DOHH2 (cell line): Measurements from ENCODE around the gene CDKAL1.
"Not testable (repeated sequence)": the region's sequence is repeated elsewhere in the genome, so short reads cannot be mapped to it uniquely, and the experiment has no call there.

Experiments
- H3F3A ChIP-seq: fragments of 200-600 bp; sonication (generic), shearing (Covaris generic); 2 replicates; pipeline ENCODE4 v1.6.0; 2016; ENCODE audit warnings: antibody characterized with exemption, mild to moderate bottlenecking; ENCODE audit not compliant: control insufficient read depth, insufficient read depth
- H3K27ac ChIP-seq: fragments of 200-600 bp; sonication (generic); 2 replicates; pipeline ENCODE4 v1.5.1; 2014; ENCODE audit warnings: low read depth, mild to moderate bottlenecking, low read length, moderate library complexity
- H3K27me3 ChIP-seq: fragments of 200-600 bp; sonication (generic); 2 replicates; pipeline ENCODE4 v1.6.1; 2014; ENCODE audit warnings: mild to moderate bottlenecking, low read length, mixed read lengths; ENCODE audit not compliant: control insufficient read depth
- H3K36me3 ChIP-seq: fragments of 200-600 bp; sonication (generic); 2 replicates; pipeline ENCODE4 v1.6.1; 2014; ENCODE audit warnings: mild to moderate bottlenecking, low read length, moderate library complexity, mixed read lengths; ENCODE audit not compliant: control insufficient read depth
- H3K4me1 ChIP-seq: fragments of 200-600 bp; sonication (generic); 2 replicates; pipeline ENCODE4 v1.6.1; 2014; ENCODE audit warnings: mild to moderate bottlenecking, low read length, mixed read lengths; ENCODE audit not compliant: control insufficient read depth
- H3K4me2 ChIP-seq: fragments of 200-600 bp; sonication (generic); 2 replicates; pipeline ENCODE4 v1.6.0; 2014; ENCODE audit warnings: mild to moderate bottlenecking, low read length, moderate library complexity
- H3K4me3 ChIP-seq: fragments of 200-600 bp; sonication (generic); 2 replicates; pipeline ENCODE4 v1.5.1; 2014; ENCODE audit warnings: mild to moderate bottlenecking, low read length, mixed read lengths
- H3K79me2 ChIP-seq: fragments of 200-600 bp; sonication (generic); 2 replicates; pipeline ENCODE4 v1.6.1; 2014; ENCODE audit warnings: mild to moderate bottlenecking, low read length, mixed read lengths; ENCODE audit not compliant: control insufficient read depth
- H3K9me2 ChIP-seq: fragments of 200-600 bp; sonication (generic); replicated peaks from 2 replicates; pipeline ENCODE4 v1.6.1; 2014; ENCODE audit warnings: mild to moderate bottlenecking, low read length, mixed read lengths; ENCODE audit not compliant: control insufficient read depth
- H3K9me3 ChIP-seq: fragments of 200-600 bp; sonication (generic); 2 replicates; pipeline ENCODE4 v1.6.1; 2014; ENCODE audit warnings: antibody characterized with exemption, low read length, mixed read lengths; ENCODE audit not compliant: control insufficient read depth, insufficient read depth
- H4K20me1 ChIP-seq: fragments of 200-600 bp; sonication (generic); 2 replicates; pipeline ENCODE4 v1.6.0; 2014; ENCODE audit warnings: low read depth, mild to moderate bottlenecking, antibody characterized with exemption, low read length, moderate library complexity; ENCODE audit not compliant: control insufficient read depth, insufficient read depth
- CTCF ChIP-seq: fragments of 200-600 bp; sonication (generic); IDR thresholded peaks from one replicate; pipeline ENCODE4 v1.5.1; 2014; ENCODE audit warnings: antibody characterized with exemption, mild to moderate bottlenecking, low read depth, low read length; ENCODE audit not compliant: poor library complexity, severe bottlenecking
- EZH2phosphoT487 ChIP-seq: fragments of 200-600 bp; sonication (generic); IDR thresholded peaks from 2 replicates; pipeline ENCODE4 v1.6.1; 2017; ENCODE audit warnings: borderline replicate concordance, mild to moderate bottlenecking, antibody characterized with exemption, low read length, moderate library complexity, mixed read lengths

Gene CDKAL1

GRCh38 chr6:20589266-20589665 is 55.0 kb downstream of the CDKAL1 start:
- TF ChIP-seq CTCF: no peak
- no peaks in the 10 kb centered on the region for H4K20me1 ChIP-seq
- no peak overlapping the region for H3K27ac ChIP-seq
- no peaks in the 10 kb centered on the region for H3K9me3 ChIP-seq
- no peaks in the 10 kb centered on the region for H3K4me1 ChIP-seq
- no peak overlapping the region for H3K4me3 ChIP-seq
- H3K79me2 ChIP-seq: no peaks in the 10 kb centered on the region
- no peak overlapping the region for H3K4me2 ChIP-seq
- peaks cover 5% of the 10 kb centered on the region; the same call in 1 of the 2 replicates for H3K36me3 ChIP-seq
- no peaks in the 10 kb centered on the region for H3K27me3 ChIP-seq
- H3K9me2 ChIP-seq: no peaks in the 10 kb centered on the region
- H3F3A ChIP-seq: 0 out of 2 replicates have a peak, but pooled peaks cover 2% of the 10 kb centered on the region

- not testable (repeated sequence) for H3K4me1 ChIP-seq, H3K4me2 ChIP-seq, H4K20me1 ChIP-seq, H3K27ac ChIP-seq, H3K79me2 ChIP-seq, H3K27me3 ChIP-seq, H3K9me3 ChIP-seq, H3F3A ChIP-seq, H3K4me3 ChIP-seq, H3K9me2 ChIP-seq, H3K36me3 ChIP-seq
Measured at GRCh38 chr6:20590476-20590875, 56.2 kb downstream of the CDKAL1 start.

- not testable (repeated sequence) for H3K27ac ChIP-seq, H4K20me1 ChIP-seq, H3K9me2 ChIP-seq, H3K9me3 ChIP-seq, H3K4me2 ChIP-seq, H3K4me1 ChIP-seq, H3K79me2 ChIP-seq, H3K4me3 ChIP-seq, H3K27me3 ChIP-seq, H3F3A ChIP-seq
- H3K36me3 ChIP-seq: peaks cover 14% of the 10 kb centered on the region
Measured at GRCh38 chr6:20594299-20594853, 60.1 kb downstream of the CDKAL1 start.

GRCh38 chr6:20599302-20600051 is 65.2 kb downstream of the CDKAL1 start:
- H3K27ac ChIP-seq: no peak overlapping the region
- no peaks in the 10 kb centered on the region for H3K79me2 ChIP-seq
- H3K27me3 ChIP-seq: no peaks in the 10 kb centered on the region
- no peak for TF ChIP-seq CTCF
- no peak for TF ChIP-seq EZH2phosphoT487
- no peaks in the 10 kb centered on the region for H3K9me3 ChIP-seq
- H3K4me1 ChIP-seq: no peaks in the 10 kb centered on the region
- peaks cover 19% of the 10 kb centered on the region for H3K36me3 ChIP-seq
- no peaks in the 10 kb centered on the region for H4K20me1 ChIP-seq
- no peaks in the 10 kb centered on the region for H3F3A ChIP-seq
- H3K9me2 ChIP-seq: no peaks in the 10 kb centered on the region
- no peak overlapping the region for H3K4me2 ChIP-seq
- H3K4me3 ChIP-seq: no peak overlapping the region
